Measurements from ENCODE around the gene KCNK4. TPM values are rescaled to one million over a fixed set of nuclear protein-coding genes. Genes with fewer than 3 reads are reported as not detected.
"Not testable (repeated sequence)": the region's sequence is repeated elsewhere in the genome, so short reads cannot be mapped to it uniquely, and the experiment has no call there.

KCNK4 gene
- total RNA-seq, 1 donor from 2014 or later: not detected

DNA sequence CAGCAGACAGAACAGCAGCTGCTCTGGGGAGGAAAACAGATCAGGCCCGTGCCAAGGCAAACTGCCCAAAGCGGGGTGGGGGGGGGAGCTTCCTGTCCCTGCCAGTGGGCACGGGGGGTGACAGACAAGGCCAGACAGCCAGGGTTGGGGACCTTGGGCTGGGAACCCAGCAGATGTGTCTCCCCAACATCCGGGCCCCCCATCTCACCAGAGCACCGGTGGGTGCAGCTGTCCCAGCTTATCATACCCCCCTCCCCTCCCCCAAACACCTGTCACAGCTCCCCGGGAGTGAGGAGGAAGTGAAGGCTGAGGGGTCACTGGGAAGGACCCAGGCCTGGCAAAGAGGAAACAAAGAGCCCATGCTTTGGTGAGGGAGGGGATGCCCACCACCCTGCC lies 45.7 kb upstream of the KCNK4 start:
- H3K27me3 ChIP-seq (ENCODE audit: low read depth): no peaks in the 10 kb centered on the region
- H3K36me3 ChIP-seq: peaks cover 14% of the 10 kb centered on the region
- peak overlapping the region; percentile 88 for H3K4me3 ChIP-seq
- peaks cover 63% of the 10 kb centered on the region for H3K4me1 ChIP-seq
- intact Hi-C loops (cut with micrococcal nuclease): no loop called here
- H3K27ac ChIP-seq (replicated peaks): peak overlapping the region; percentile 97
- TF ChIP-seq, protein P1, sequence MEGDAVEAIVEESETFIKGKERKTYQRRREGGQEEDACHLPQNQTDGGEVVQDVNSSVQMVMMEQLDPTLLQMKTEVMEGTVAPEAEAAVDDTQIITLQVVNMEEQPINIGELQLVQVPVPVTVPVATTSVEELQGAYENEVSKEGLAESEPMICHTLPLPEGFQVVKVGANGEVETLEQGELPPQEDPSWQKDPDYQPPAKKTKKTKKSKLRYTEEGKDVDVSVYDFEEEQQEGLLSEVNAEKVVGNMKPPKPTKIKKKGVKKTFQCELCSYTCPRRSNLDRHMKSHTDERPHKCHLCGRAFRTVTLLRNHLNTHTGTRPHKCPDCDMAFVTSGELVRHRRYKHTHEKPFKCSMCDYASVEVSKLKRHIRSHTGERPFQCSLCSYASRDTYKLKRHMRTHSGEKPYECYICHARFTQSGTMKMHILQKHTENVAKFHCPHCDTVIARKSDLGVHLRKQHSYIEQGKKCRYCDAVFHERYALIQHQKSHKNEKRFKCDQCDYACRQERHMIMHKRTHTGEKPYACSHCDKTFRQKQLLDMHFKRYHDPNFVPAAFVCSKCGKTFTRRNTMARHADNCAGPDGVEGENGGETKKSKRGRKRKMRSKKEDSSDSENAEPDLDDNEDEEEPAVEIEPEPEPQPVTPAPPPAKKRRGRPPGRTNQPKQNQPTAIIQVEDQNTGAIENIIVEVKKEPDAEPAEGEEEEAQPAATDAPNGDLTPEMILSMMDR (IDR thresholded peaks at IDR 0.05; ENCODE audit: borderline replicate concordance): no peak
- DNase-seq: no peak
- no peaks in the 10 kb centered on the region for H3K9me3 ChIP-seq (replicated peaks)

DNA sequence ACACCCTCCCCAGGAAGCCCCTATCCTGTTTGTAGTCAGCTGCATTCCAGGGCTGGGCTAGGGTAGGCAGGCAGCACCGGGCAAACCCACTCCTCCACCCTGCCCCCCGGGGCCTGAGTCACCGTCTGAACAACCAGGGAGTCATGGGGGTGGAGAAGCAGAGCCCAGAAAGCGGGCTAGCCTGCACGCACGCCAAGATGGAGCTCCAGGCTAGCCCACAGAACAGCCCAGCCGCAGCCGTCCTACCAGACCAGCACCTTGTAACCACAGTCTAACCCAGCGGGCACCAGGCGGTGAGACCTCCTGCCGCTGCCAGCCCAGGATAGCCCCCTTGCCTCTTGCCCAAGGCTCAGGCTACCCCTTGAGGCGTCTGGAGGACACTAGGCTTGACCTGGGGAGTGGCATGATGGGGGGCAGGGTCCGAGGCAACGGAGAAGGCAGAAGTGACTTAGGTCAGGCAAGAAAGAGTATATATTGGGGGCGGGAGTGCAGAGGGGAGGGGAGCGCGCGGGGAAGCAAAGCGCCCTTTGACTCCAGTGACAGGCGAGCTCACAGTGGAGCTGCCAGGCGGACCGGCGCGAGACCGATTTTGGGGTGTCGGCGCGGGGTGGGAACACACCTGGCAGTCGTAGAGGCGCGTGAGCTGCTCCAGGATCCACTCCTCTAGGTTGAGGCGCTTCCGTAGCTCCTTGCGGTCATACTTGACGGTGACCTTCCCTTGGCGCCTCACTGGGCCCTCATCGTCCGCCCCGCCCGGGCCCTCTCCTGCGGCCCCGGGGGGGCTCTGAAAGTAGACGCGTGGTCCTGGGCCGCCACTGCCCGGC lies 45.1 kb upstream of the KCNK4 start:
- H3K9me3 ChIP-seq (replicated peaks): no peaks in the 10 kb centered on the region
- peak; percentile 72 for DNase-seq
- peaks cover 66% of the 10 kb centered on the region for H3K4me1 ChIP-seq
- intact Hi-C loops (cut with micrococcal nuclease): no loop called here
- H3K27me3 ChIP-seq (ENCODE audit: low read depth): no peaks in the 10 kb centered on the region
- TF ChIP-seq, protein P1 (IDR thresholded peaks at IDR 0.05; ENCODE audit: borderline replicate concordance): peak; percentile 7
- H3K27ac ChIP-seq (replicated peaks): peak overlapping the region; percentile 97
- H3K4me3 ChIP-seq: peak overlapping the region; percentile 88
- H3K36me3 ChIP-seq: peaks cover 14% of the 10 kb centered on the region

DNA sequence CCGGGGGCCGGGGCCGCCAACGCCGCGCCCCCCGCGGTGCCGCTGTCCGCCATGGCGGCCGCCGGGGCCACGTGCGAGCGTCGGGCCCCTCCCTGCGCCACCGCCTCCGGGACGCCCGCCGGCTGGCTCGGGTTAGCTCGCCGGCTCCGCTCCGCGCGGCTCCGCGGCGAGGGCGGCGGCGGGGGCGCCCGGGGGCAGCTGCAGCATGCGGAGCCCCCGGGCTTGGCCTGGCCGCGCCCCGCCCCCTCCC lies 44.6 kb upstream of the KCNK4 start:
- H3K9me3 ChIP-seq (replicated peaks); intact Hi-C loops (cut with micrococcal nuclease); H3K27me3 ChIP-seq (ENCODE audit: low read depth); DNase-seq: not testable (repeated sequence)
- Histone ChIP-seq H3K4me1 (peaks cover 68% of the 10 kb centered on the region), H3K4me3 (peak overlapping the region; percentile 88), H3K27ac (replicated peaks) (peak overlapping the region; percentile 97), H3K36me3 (peaks cover 14% of the 10 kb centered on the region)

DNA sequence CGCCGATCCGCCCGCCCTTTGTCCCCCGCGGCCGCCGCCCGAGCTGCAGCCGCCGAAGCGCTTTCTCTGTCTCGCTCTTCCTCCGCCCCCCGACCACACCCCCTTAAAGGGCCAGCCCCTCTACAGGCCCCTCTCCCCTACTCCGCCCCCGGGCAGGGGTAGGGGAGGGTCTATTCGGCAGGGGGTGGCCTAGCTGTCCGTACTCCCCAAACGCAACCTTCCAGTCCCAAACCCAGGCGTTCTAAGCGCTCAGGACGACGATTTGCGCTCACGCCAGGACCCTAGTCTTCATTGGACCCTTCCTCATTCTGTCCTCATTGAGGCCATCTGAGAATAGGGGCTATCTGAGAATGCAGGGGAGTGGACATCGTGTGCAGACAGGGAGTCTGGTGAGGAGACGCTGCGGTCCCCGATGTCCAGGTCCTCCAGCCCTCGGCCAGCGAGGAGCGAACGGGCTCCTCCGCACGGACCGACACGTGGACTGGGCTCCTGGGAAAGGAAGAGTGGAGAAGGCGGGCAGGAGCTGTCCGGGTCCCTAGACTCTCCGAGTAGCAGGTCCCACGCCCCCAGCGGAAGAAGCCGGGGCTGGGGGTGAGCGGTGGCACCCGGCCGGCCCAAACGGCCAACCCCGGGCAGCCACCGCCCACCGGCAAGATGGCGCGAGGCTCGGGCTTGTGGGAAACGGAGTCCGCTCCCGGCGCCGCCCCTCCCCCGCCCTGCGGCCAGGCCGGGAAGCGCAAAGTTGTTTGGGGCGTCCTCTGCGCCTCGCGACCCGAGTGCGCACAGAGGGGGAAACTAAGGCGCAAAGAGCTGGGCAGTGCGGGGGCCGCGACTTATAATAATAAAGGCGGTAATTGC lies 44.0 kb upstream of the KCNK4 start, which contains the start of gene PPP1R14B:
Gene PPP1R14B, minus strand, starts transcription at position 73 of the 858 bp plus-strand sequence. CDS start 270 bp downstream, outside the sequence.
- Histone ChIP-seq H3K4me3 (peak within 1 kb of the TSS; percentile 88), H3K36me3 (peaks cover 14% of the 10 kb centered on the region), H3K27ac (replicated peaks) (peak within 1 kb of the TSS; percentile 97), H3K4me1 (peaks cover 68% of the 10 kb centered on the region), H3K27me3 (ENCODE audit: low read depth) (no peaks in the 10 kb centered on the region), H3K9me3 (replicated peaks) (no peaks in the 10 kb centered on the region)
- intact Hi-C loops (cut with micrococcal nuclease): no loop called here
- peak; percentile 92 for DNase-seq
- TF ChIP-seq, protein P1 (IDR thresholded peaks at IDR 0.05; ENCODE audit: borderline replicate concordance): peak; percentile 29

DNA sequence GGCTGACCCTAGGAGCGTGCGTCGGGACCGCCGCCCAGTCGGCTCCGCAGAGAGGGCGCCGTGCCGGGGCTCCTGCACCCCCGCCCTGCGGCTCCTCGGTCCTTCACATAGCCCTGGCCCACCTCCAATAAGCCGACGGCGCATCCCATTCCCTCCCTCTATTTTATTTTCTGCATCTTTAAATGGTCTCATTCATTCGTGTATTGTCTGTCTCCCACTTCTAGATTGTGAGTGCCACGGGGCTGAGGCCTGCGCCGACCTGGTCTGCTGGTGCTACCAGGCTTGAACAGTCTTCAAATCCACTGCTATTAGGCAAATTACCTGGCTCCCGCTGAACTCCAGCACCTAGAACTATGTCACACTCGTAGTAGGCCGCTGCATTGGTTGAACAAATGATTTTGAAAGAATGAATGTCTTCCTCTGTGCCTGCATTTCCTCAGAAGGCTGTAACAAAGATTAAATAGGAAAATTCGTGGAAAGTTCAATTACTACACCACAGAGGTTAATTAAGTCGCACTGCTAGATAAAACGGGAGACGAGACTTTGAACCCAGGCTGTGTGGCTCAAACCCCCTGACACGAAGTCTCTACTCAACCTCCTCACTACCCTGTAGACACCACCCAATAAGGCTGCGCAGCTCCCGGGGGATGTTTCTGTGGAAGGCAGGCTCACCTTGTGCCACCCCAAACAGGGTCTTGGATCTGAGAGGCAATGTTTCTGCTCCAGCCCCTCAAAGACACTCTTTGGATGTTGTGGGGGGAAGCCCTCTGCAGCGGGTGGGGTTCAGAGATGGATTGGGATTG lies 43.2 kb upstream of the KCNK4 start:
- Histone ChIP-seq H3K36me3 (peaks cover 14% of the 10 kb centered on the region), H3K4me1 (peaks cover 68% of the 10 kb centered on the region), H3K4me3 (peak overlapping the region; percentile 88), H3K27ac (replicated peaks) (peak overlapping the region; percentile 97), H3K27me3 (ENCODE audit: low read depth) (no peaks in the 10 kb centered on the region), H3K9me3 (replicated peaks) (no peaks in the 10 kb centered on the region)
- TF ChIP-seq, protein P1 (IDR thresholded peaks at IDR 0.05; ENCODE audit: borderline replicate concordance): no peak
- DNase-seq: no peak
- intact Hi-C loops (cut with micrococcal nuclease): no loop called here

Data from left ventricle myocardium inferior (tissue), 1 donor.